HCEC 1CT (cell line): ENCODE measurements around the gene NT5C3A.
"Not testable (repeated sequence)": the region's sequence is repeated elsewhere in the genome, so short reads cannot be mapped to it uniquely, and the experiment has no call there.

ENCODE experiments used
- DNase-seq: peaks from one replicate; pipeline ENCODE4 v3.0.0-alpha.2; 2017

The NT5C3A gene

DNA sequence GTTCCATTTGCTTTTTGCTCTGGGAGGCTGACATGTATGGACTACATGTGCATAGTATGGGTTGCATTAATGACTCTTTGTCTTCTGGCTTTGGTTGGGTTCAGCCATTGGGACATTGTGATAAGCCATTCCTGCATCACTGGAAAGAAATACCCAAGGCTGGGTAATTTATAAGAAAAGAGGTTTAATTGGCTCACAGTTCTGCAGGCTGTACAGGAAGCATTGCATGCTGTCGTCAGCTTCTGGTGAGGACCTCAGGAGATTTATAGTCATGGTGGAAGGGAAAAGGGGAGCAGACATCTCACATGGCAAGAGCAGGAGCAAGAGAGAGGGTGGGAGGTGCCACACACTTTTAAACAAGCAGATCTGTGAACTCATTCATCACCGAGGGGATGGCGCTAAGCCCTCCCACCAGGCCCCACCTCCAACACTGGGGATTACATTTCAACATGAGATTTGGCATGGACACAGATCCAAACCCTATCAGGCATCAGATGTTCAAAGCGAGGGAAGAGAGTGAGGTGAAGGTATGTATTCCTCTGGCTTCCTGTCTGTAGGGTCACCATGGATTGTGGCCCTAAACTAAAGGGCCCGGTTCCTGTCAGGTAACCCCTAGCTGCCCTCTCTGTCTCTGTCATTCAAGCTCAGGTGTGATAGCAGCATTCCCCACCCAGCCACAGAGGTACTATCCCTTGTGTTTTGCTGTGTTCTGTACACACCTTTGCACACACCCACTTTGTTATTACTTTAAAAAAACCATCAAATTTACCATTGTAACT lies 95.9 kb downstream of the NT5C3A start:
- DNase-seq: not testable (repeated sequence)

DNA sequence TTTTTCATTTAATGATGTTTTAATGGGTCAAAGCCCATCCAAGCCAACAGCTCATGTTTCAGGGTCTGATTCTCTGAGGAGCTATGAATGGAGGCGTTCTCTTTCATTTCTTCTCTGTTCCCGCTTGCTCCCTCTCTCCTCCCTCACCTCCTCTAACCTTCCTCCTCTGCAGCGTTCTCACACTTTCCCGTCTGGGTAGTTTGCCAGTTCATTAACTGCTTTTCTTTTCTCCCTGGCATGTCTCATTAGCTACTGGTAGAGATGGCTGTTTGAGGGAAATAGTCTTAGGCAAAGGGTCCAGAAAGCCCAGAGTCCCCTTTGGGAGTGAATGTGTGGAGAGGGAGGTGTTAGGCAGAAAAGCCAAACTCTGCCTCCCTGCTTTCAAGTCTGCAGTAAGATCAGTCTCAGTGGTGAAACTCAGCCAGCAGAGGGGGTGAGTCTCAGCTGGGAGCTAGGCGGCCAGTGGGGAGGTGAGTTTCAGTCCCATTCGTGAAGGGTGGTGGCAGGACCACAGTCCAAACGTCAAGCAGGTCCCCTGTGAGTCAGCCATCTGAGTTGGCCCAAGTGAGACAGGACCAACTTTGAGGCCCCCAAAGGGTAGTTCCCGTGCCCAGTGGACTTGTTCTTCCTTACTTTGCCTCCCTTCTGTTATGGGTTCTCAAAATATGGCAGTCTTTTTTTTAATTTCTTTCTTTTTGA lies 98.0 kb downstream of the NT5C3A start:
- not testable (repeated sequence) for DNase-seq
